Measurements from ENCODE around the gene STAU1. TPM values are rescaled to one million over a fixed set of nuclear protein-coding genes. Genes with fewer than 3 reads are reported as not detected.

STAU1 gene
- total RNA-seq, result 70.7 and 71.1 TPM in 2 replicates

DNA sequence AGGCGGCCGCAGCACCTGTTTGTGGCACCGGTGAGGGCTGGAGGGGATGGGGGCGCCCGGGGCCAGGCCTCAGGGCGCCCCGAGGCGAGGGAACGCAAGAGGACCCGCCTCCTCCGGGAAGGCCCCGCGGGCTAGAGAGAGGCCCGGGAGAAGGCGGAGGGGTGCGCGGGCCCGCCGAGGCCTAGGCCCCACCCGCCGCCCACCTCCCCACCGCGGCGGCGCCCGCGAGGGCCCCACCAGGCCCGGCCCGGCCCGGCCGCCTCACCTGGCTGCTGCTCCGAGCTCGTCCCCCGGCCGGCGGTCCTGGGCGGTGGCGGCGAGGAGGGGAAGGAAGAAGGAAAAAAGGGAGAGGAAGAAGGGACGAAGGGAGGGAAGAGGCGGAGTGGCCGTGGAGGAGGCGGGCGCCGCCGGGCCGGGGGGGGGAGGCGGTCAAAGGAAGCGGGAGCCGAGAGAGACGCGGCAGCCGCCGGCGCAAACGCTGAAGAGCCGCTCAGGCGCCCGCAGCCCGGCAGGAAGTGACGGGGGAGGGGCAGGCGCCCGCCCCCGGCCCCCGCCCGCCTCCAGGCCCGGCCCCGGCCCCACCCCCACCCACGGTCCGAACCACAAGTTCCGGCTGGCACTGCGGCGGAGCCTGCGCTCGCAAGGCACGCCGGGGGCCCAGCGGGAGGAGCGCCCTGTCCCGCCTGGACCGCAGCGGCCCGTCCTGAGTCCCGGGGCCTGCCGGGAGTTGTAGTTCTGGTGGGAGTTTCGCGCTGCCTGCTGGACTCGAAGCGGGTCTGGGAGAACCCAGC, at the start of gene STAU1:
Gene STAU1, minus strand, starts transcription at position 484 of the 791 bp plus-strand sequence. CDS start 22,133 bp downstream, outside the sequence.
- peaks cover 22% of the 10 kb centered on the region for H3K36me3 Mint-ChIP-seq (ENCODE audit: low read depth)
- H3K9me3 Mint-ChIP-seq, result no peaks in the 10 kb centered on the region
- peak within 1 kb of the TSS; percentile 93 for H3K27ac Mint-ChIP-seq
- intact Hi-C loops (cut with micrococcal nuclease), result loop anchor here (1.0 to 10.0 kb wide), 9 partner anchors 22 to 924 kb away; partner anchors contain the start of genes ARFGEF2, CSE1L, DDX27 and SLC9A8
- peak within 1 kb of the TSS; percentile 89 for H3K4me3 Mint-ChIP-seq
- peak; percentile 91 for DNase-seq (ENCODE audit: low spot score)
- H3K27me3 Mint-ChIP-seq (ENCODE audit: insufficient read depth), result peaks cover 4% of the 10 kb centered on the region
- H3K4me1 Mint-ChIP-seq (ENCODE audit: low read depth), result peaks cover 41% of the 10 kb centered on the region

- no peak for DNase-seq (ENCODE audit: low spot score)
These were observed 49.4 kb upstream of the STAU1 start for GRCh38 chr20:49237531-49237930.

GRCh38 chr20:49236301-49236700, 48.2 kb upstream of the STAU1 start:
- Mint-ChIP-seq H3K27ac (no peak overlapping the region), H3K4me1 (ENCODE audit: low read depth) (no peaks in the 10 kb centered on the region), H3K9me3 (no peaks in the 10 kb centered on the region), H3K4me3 (no peak overlapping the region), H3K36me3 (ENCODE audit: low read depth) (peaks cover 50% of the 10 kb centered on the region), H3K27me3 (ENCODE audit: insufficient read depth) (no peaks in the 10 kb centered on the region)
- intact Hi-C loops (cut with micrococcal nuclease), result no loop called here
- no peak for DNase-seq (ENCODE audit: low spot score)

More at GRCh38 chr20:49237531-49237930, 49.4 kb upstream of the STAU1 start:
- H3K9me3 Mint-ChIP-seq, result no peaks in the 10 kb centered on the region
- H3K4me3 Mint-ChIP-seq, result no peak overlapping the region
- H3K27ac Mint-ChIP-seq, result no peak overlapping the region
- H3K36me3 Mint-ChIP-seq (ENCODE audit: low read depth), result peaks cover 55% of the 10 kb centered on the region
- intact Hi-C loops (cut with micrococcal nuclease), result no loop called here
- no peaks in the 10 kb centered on the region for H3K27me3 Mint-ChIP-seq (ENCODE audit: insufficient read depth)
- H3K4me1 Mint-ChIP-seq (ENCODE audit: low read depth), result no peaks in the 10 kb centered on the region

DNA sequence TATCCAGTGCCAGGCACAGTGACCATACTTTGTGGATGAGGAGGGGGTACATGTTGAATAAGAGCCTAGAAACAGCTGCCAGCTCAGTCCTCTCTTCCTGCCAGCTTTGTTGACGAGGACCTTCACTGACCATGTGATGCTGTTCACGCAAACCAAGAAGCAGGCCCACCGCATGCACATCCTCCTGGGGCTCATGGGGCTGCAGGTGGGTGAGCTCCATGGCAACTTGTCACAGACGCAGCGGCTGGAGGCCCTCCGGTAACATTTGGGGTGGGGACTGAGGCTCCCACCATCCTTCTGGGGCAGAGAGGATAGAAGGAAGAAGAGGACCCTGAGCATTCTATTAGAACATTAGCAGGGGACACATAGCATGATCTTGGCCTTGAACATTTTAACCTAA, 46.7 kb upstream of the STAU1 start:
- H3K9me3 Mint-ChIP-seq, result no peaks in the 10 kb centered on the region
- intact Hi-C loops (cut with micrococcal nuclease), result no loop called here

GRCh38 chr20:49233226-49233625, 45.1 kb upstream of the STAU1 start:
- Mint-ChIP-seq H3K4me1 (ENCODE audit: low read depth) (no peaks in the 10 kb centered on the region), H3K9me3 (no peaks in the 10 kb centered on the region), H3K27me3 (ENCODE audit: insufficient read depth) (no peaks in the 10 kb centered on the region), H3K27ac (no peak overlapping the region), H3K4me3 (no peak overlapping the region), H3K36me3 (ENCODE audit: low read depth) (peaks cover 46% of the 10 kb centered on the region)
- DNase-seq (ENCODE audit: low spot score), result no peak
- intact Hi-C loops (cut with micrococcal nuclease), result no loop called here

More for the DNA sequence above, 46.7 kb upstream of the STAU1 start:
- Mint-ChIP-seq H3K4me3 (no peak overlapping the region), H3K4me1 (ENCODE audit: low read depth) (no peaks in the 10 kb centered on the region), H3K27ac (no peak overlapping the region), H3K36me3 (ENCODE audit: low read depth) (peaks cover 52% of the 10 kb centered on the region), H3K27me3 (ENCODE audit: insufficient read depth) (no peaks in the 10 kb centered on the region)
- DNase-seq (ENCODE audit: low spot score), result no peak

DNA sequence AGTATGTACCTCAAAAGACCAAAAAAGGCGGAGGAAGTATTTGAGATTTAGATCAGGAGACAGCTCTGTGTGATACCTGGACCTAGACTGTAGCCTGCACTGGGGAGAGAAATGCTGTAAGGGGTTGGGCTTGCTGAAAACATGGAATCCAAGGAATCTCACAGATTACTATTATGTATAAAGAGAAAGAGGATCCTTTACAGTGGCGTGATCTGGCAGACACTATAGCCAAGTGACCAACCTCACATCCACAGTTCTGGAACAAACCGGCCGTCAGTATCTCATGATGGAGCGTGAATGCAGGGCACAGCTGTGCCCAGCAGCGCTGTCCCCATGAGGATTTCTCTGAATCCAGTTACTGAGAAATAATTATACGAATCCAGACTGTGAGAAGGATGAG, 43.3 kb upstream of the STAU1 start:
- Mint-ChIP-seq H3K27ac (no peak overlapping the region), H3K9me3 (no peaks in the 10 kb centered on the region), H3K36me3 (ENCODE audit: low read depth) (peaks cover 45% of the 10 kb centered on the region), H3K4me3 (no peak overlapping the region), H3K4me1 (ENCODE audit: low read depth) (no peaks in the 10 kb centered on the region), H3K27me3 (ENCODE audit: insufficient read depth) (no peaks in the 10 kb centered on the region)
- intact Hi-C loops (cut with micrococcal nuclease), result no loop called here
- no peak for DNase-seq (ENCODE audit: low spot score)

GRCh38 chr20:49230561-49231133, 42.5 kb upstream of the STAU1 start:
- Mint-ChIP-seq H3K27ac (no peak overlapping the region), H3K27me3 (ENCODE audit: insufficient read depth) (no peaks in the 10 kb centered on the region), H3K4me3 (no peak overlapping the region), H3K9me3 (no peaks in the 10 kb centered on the region), H3K4me1 (ENCODE audit: low read depth) (no peaks in the 10 kb centered on the region), H3K36me3 (ENCODE audit: low read depth) (peaks cover 47% of the 10 kb centered on the region)
- DNase-seq (ENCODE audit: low spot score), result no peak
- intact Hi-C loops (cut with micrococcal nuclease), result no loop called here

- H3K27ac Mint-ChIP-seq, result no peak overlapping the region
- no peaks in the 10 kb centered on the region for H3K4me1 Mint-ChIP-seq (ENCODE audit: low read depth)
- H3K9me3 Mint-ChIP-seq, result no peaks in the 10 kb centered on the region
- intact Hi-C loops (cut with micrococcal nuclease), result no loop called here
- peaks cover 48% of the 10 kb centered on the region for H3K36me3 Mint-ChIP-seq (ENCODE audit: low read depth)
- H3K27me3 Mint-ChIP-seq (ENCODE audit: insufficient read depth), result no peaks in the 10 kb centered on the region
- H3K4me3 Mint-ChIP-seq, result no peak overlapping the region
- DNase-seq (ENCODE audit: low spot score), result no peak
These were observed 41.9 kb upstream of the STAU1 start for GRCh38 chr20:49230021-49230420.

DNA sequence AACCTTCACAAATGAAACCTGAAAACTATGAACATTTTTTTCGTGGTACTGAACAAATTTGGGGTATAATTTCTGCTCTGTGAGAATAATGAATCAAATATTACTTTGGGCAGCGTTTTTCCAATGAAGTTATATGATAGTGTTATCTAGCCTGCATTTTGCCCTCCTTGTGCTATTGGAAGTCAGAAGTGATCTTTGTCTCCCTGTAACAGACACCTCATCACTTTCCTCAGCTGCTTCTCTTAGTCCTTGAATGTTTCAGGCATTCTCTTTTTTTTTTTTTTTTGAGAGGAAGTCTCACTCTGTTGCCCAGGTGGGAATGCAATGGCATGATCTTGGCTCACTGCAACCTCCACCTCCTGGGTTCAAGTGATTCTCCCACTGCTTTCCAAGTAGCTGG, 41.2 kb upstream of the STAU1 start:
- no peaks in the 10 kb centered on the region for H3K27me3 Mint-ChIP-seq (ENCODE audit: insufficient read depth)

DNA sequence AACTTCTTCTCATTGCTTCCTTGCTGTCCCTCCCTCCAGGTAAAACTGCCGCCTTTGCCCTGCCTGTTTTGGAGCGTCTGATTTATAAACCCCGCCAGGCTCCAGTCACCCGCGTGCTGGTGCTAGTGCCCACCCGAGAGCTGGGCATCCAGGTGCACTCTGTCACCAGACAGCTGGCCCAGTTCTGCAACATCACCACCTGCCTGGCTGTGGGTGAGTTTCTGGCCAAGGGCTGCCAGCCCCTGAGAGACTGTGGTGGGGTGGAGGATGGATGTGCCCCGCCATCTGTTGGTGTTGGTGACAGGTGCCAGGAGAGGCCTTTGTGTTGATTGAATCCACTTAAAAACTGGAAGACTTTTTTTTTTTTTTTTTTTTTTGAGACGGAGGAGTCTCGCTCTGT, 40.5 kb upstream of the STAU1 start:
- H3K27ac Mint-ChIP-seq, result no peak overlapping the region

More for the DNA sequence above, 41.2 kb upstream of the STAU1 start:
- Mint-ChIP-seq H3K4me3 (no peak overlapping the region), H3K36me3 (ENCODE audit: low read depth) (peaks cover 45% of the 10 kb centered on the region), H3K4me1 (ENCODE audit: low read depth) (no peaks in the 10 kb centered on the region), H3K27ac (no peak overlapping the region), H3K9me3 (no peaks in the 10 kb centered on the region)
- DNase-seq (ENCODE audit: low spot score), result no peak
- intact Hi-C loops (cut with micrococcal nuclease), result no loop called here

DNA sequence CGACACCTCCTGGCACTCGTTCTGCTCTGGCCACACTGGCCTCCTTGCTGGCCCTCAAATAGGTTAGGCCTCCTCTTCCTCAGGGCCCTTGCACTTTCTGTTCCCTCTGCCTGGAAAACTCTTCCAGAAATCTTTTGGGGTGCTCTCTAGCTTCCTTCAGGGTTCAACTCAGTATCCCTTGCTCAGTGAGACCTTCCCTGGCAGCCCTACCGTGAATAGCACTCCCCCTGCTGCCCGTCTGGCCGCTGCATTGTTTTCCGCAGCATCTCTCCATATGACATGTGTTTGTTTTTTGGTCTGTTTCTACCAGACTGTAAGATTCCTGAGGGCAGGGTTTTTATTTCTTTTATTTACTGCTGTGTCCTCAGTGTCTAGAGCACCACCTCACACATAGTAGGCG, 37.8 kb upstream of the STAU1 start:
- Mint-ChIP-seq H3K4me3 (no peak overlapping the region), H3K27me3 (ENCODE audit: insufficient read depth) (no peaks in the 10 kb centered on the region), H3K27ac (no peak overlapping the region), H3K4me1 (ENCODE audit: low read depth) (peaks cover 2% of the 10 kb centered on the region), H3K9me3 (no peaks in the 10 kb centered on the region), H3K36me3 (ENCODE audit: low read depth) (peaks cover 42% of the 10 kb centered on the region)
- intact Hi-C loops (cut with micrococcal nuclease), result no loop called here
- DNase-seq (ENCODE audit: low spot score), result no peak

More for the DNA sequence above, 40.5 kb upstream of the STAU1 start:
- Mint-ChIP-seq H3K4me3 (no peak overlapping the region), H3K36me3 (ENCODE audit: low read depth) (peaks cover 44% of the 10 kb centered on the region), H3K27me3 (ENCODE audit: insufficient read depth) (no peaks in the 10 kb centered on the region), H3K9me3 (no peaks in the 10 kb centered on the region), H3K4me1 (ENCODE audit: low read depth) (no peaks in the 10 kb centered on the region)
- no peak for DNase-seq (ENCODE audit: low spot score)
- intact Hi-C loops (cut with micrococcal nuclease), result no loop called here

DNA sequence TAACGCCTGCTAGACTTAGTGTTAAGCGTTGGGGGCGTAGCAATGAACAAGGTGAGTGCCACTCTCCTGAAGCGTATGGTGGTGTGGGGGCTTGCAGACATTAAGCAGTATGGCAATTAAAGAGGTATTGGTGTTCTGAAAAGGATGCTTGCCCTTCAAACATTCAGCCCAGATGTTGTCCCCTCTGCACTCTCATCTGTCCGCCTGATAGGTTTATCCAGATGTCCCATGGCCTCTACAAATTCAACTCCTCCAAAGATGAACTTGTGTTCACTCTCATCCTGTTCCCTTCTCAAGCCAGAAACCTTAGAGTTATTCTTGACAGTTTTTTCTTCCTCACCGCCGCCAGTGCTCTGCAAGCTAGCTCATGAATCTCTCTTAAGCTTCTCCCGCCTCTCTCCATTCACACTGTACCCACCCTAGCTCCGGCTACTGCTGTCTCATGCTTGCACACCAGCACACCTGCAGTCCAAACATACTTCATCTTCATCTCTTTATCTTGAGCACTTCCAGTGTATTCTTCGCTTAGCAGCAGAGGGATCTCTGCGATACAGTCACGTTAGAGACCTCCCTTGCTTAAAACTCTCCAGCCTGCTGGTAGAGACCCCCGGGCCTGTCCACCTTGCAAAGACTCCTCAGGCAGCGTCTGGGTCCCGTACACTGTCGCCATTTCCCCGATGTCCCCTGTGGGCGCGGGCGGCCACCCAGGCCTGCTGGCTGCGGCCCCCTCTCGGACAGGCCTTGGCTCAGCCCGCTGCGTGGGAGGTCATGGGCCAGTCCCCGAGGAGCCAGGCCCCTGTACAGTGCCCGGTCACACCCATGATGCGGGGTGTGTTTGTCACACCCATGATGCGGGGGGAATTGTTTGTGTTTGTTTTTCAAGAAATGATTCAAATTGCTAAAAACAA, 32.0 kb upstream of the STAU1 start:
- Mint-ChIP-seq H3K36me3 (ENCODE audit: low read depth) (peaks cover 22% of the 10 kb centered on the region), H3K27me3 (ENCODE audit: insufficient read depth) (no peaks in the 10 kb centered on the region), H3K4me3 (peak overlapping the region; percentile 97), H3K4me1 (ENCODE audit: low read depth) (peaks cover 26% of the 10 kb centered on the region), H3K27ac (peak overlapping the region; percentile 98), H3K9me3 (no peaks in the 10 kb centered on the region)
- intact Hi-C loops (cut with micrococcal nuclease), result loop anchor here (1.0 to 5.0 kb wide), 6 partner anchors 32 to 892 kb away; partner anchors contain the start of genes ARFGEF2, CSE1L, STAU1 and UBE2V1
- DNase-seq (ENCODE audit: low spot score), result no peak
